ENCODE results near the gene GGA3. TPM values are rescaled to one million over a fixed set of nuclear protein-coding genes. Genes with fewer than 3 reads are reported as not detected.

The GGA3 gene
- total RNA-seq, 1 experiment from 2014 or later, result 64.4 TPM

DNA sequence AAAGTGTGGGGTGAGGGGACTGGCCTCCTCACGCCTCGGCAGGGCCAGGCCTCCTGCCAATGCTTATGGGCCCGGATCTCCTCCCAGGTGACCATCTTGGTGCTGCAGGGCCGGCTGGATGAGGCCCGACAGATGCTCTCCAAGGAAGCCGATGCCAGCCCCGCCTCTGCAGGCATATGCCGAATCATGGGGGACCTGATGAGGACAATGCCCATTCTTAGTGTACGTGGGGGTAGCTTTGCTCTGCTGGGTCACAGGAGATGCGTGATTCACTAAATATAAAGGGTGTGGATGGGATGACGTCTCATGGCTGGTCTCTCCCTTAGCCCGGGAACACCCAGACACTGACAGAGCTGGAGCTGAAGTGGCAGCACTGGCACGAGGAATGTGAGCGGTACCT, 36.4 kb downstream of the GGA3 start:
- TF ChIP-seq, protein P1, sequence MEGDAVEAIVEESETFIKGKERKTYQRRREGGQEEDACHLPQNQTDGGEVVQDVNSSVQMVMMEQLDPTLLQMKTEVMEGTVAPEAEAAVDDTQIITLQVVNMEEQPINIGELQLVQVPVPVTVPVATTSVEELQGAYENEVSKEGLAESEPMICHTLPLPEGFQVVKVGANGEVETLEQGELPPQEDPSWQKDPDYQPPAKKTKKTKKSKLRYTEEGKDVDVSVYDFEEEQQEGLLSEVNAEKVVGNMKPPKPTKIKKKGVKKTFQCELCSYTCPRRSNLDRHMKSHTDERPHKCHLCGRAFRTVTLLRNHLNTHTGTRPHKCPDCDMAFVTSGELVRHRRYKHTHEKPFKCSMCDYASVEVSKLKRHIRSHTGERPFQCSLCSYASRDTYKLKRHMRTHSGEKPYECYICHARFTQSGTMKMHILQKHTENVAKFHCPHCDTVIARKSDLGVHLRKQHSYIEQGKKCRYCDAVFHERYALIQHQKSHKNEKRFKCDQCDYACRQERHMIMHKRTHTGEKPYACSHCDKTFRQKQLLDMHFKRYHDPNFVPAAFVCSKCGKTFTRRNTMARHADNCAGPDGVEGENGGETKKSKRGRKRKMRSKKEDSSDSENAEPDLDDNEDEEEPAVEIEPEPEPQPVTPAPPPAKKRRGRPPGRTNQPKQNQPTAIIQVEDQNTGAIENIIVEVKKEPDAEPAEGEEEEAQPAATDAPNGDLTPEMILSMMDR (IDR thresholded peaks at IDR 0.05; ENCODE audit: unreplicated experiment), result no peak
- Mint-ChIP-seq H3K4me3 (ENCODE audit: low read depth, unreplicated experiment) (no peak overlapping the region), H3K9me3 (ENCODE audit: low read depth, unreplicated experiment) (no peaks in the 10 kb centered on the region), H3K27me3 (ENCODE audit: unreplicated experiment) (no peaks in the 10 kb centered on the region), H3K4me1 (ENCODE audit: low read depth, unreplicated experiment) (no peaks in the 10 kb centered on the region), H3K27ac (ENCODE audit: unreplicated experiment) (no peak overlapping the region), H3K36me3 (ENCODE audit: insufficient read depth, unreplicated experiment) (peaks cover 57% of the 10 kb centered on the region)
- no peak for DNase-seq
- CTCF ChIA-PET, result no interaction called here
- no TSS peak for BruUV-seq (replicated peaks)
- intact Hi-C loops (cut with micrococcal nuclease; ENCODE audit: unreplicated experiment), result no loop called here

DNA sequence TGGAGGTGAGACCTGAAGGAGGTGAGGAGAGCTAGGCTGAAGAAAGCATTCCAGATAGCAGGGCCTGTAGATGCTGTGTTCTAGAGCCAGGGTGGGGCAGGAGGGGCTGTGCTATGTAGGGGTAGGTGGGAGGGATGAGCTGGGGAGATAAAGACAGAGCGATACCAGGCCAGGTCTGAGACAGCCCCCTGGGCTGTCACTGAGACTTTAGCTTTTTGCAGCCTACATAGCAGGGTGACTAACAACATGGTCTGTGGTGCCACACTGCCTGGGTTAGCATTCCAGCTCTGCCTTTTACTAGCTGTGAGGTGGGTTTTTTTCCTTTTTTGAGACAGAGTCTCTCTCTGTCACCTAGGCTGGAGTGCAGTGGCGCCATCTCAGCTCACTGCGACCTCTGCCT, 41.6 kb downstream of the GGA3 start:
- no TSS peak for BruUV-seq (replicated peaks)
- no peak for DNase-seq
- TF ChIP-seq, protein P1 (IDR thresholded peaks at IDR 0.05; ENCODE audit: unreplicated experiment), result no peak
- no peak overlapping the region for H3K27ac Mint-ChIP-seq (ENCODE audit: unreplicated experiment)
- H3K4me3 Mint-ChIP-seq (ENCODE audit: low read depth, unreplicated experiment), result no peak overlapping the region
- CTCF ChIA-PET, result interaction anchor here (2.0 kb wide), 1 partner anchor 10 kb away, joined by 5 read pairs; no protein-coding TSS in a partner anchor
- intact Hi-C loops (cut with micrococcal nuclease; ENCODE audit: unreplicated experiment), result no loop called here
- H3K9me3 Mint-ChIP-seq (ENCODE audit: low read depth, unreplicated experiment), result no peaks in the 10 kb centered on the region
- no peaks in the 10 kb centered on the region for H3K27me3 Mint-ChIP-seq (ENCODE audit: unreplicated experiment)
- H3K4me1 Mint-ChIP-seq (ENCODE audit: low read depth, unreplicated experiment), result no peaks in the 10 kb centered on the region
- peaks cover 59% of the 10 kb centered on the region for H3K36me3 Mint-ChIP-seq (ENCODE audit: insufficient read depth, unreplicated experiment)

DNA sequence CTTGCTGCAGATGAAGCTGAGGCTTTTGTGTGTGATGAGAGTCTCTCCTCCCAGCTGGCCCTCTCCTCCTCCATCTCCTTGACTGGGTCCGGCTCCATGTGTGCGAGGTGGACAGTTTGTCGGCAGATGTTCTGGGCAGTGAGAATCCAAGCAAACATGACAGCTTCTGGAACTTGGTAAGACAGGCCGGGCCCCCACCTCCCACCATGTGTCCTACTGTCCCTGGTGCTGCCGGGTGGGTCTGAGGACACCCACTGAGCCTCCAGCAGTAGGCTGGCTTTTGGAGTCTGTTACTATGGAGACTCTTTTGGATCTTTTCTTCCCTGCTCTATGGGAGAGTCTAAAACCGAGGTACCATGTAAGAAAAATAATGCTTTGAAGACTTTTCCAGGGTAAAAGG, 43.3 kb downstream of the GGA3 start:
- intact Hi-C loops (cut with micrococcal nuclease; ENCODE audit: unreplicated experiment), result no loop called here
- BruUV-seq (replicated peaks), result no TSS peak
- CTCF ChIA-PET, result no interaction called here

DNA sequence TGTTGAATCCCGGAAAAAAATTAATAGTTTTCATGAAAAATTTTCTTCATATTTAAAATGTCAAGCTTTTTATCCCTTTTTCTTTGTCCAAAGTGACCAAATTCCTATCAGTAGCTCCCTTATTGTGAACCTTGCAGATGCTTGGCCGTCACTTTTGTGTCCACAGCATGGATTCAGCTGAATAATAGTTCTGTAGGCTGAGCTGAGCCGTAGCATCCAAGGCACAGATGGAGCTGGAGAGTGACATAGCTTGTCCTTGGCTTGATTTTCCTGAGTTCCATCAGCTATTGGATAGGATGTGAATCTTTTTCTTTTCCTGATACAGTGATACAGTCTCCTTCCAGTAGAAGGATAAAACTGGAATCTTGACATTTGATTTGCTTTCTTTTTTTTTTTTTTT, 52.3 kb downstream of the GGA3 start:
- Mint-ChIP-seq H3K4me3 (ENCODE audit: low read depth, unreplicated experiment) (no peak overlapping the region), H3K27ac (ENCODE audit: unreplicated experiment) (no peak overlapping the region), H3K9me3 (ENCODE audit: low read depth, unreplicated experiment) (no peaks in the 10 kb centered on the region), H3K27me3 (ENCODE audit: unreplicated experiment) (no peaks in the 10 kb centered on the region), H3K4me1 (ENCODE audit: low read depth, unreplicated experiment) (no peaks in the 10 kb centered on the region), H3K36me3 (ENCODE audit: insufficient read depth, unreplicated experiment) (peaks cover 81% of the 10 kb centered on the region)
- TF ChIP-seq, protein P1 (IDR thresholded peaks at IDR 0.05; ENCODE audit: unreplicated experiment), result no peak
- no peak for DNase-seq
- BruUV-seq (replicated peaks), result no TSS peak
- intact Hi-C loops (cut with micrococcal nuclease; ENCODE audit: unreplicated experiment), result no loop called here
- CTCF ChIA-PET, result no interaction called here

More for the DNA sequence above, 43.3 kb downstream of the GGA3 start:
- Mint-ChIP-seq H3K9me3 (ENCODE audit: low read depth, unreplicated experiment) (no peaks in the 10 kb centered on the region), H3K4me1 (ENCODE audit: low read depth, unreplicated experiment) (no peaks in the 10 kb centered on the region), H3K27ac (ENCODE audit: unreplicated experiment) (no peak overlapping the region), H3K4me3 (ENCODE audit: low read depth, unreplicated experiment) (no peak overlapping the region), H3K27me3 (ENCODE audit: unreplicated experiment) (no peaks in the 10 kb centered on the region), H3K36me3 (ENCODE audit: insufficient read depth, unreplicated experiment) (peaks cover 54% of the 10 kb centered on the region)
- TF ChIP-seq, protein P1 (IDR thresholded peaks at IDR 0.05; ENCODE audit: unreplicated experiment), result no peak
- DNase-seq, result no peak
